IMR-90 (cell line): ENCODE measurements around the gene IKZF4.

ENCODE experiments used
- CEBPB ChIP-seq: IDR thresholded peaks from 2 replicates; pipeline ENCODE4 v1.6.1; 2012; ENCODE audit warnings: low read depth, low read length, improper control_type of control experiment
- CHD1 ChIP-seq: IDR thresholded peaks from 2 replicates; pipeline ENCODE4 v1.6.1; 2012; ENCODE audit warnings: low read depth, low read length, improper control_type of control experiment
- FOS ChIP-seq: fragments of 150-350 bp; IDR thresholded peaks from 2 replicates; pipeline ENCODE4 v1.6.1; 2016; ENCODE audit warnings: low read depth, low read length
- MAZ ChIP-seq: IDR thresholded peaks from 2 replicates; pipeline ENCODE4 v1.6.1; 2012; ENCODE audit warnings: low read depth, mild to moderate bottlenecking, low read length, improper control_type of control experiment, moderate library complexity, borderline replicate concordance
- NFE2L2 ChIP-seq: fragments of 150-350 bp; IDR thresholded peaks from 2 replicates; pipeline ENCODE4 v1.6.1; 2016; ENCODE audit warnings: low read depth, mild to moderate bottlenecking, low read length
- POLR2A ChIP-seq: IDR thresholded peaks from 2 replicates; pipeline ENCODE4 v1.6.1; 2012; ENCODE audit warnings: mild to moderate bottlenecking, low read depth, low read length
- RAD21 ChIP-seq: IDR thresholded peaks from 2 replicates; pipeline ENCODE4 v1.6.1; 2012; ENCODE audit warnings: low read length, improper control_type of control experiment
- RCOR1 ChIP-seq: IDR thresholded peaks from 2 replicates; pipeline ENCODE4 v1.6.1; 2012; ENCODE audit warnings: mild to moderate bottlenecking, low read length, improper control_type of control experiment; ENCODE audit not compliant: insufficient replicate concordance
- RFX5 ChIP-seq: IDR thresholded peaks from 2 replicates; pipeline ENCODE4 v1.8.0; 2012; ENCODE audit warnings: low read depth, mild to moderate bottlenecking, low read length, moderate library complexity
- SMC3 ChIP-seq: fragments of 150-350 bp; IDR thresholded peaks from 2 replicates; pipeline ENCODE4 v1.6.1; 2016; ENCODE audit warnings: low read depth, mild to moderate bottlenecking, antibody characterized with exemption, low read length, moderate library complexity
- TF ChIP-seq, protein P1 (sequence below): conservative IDR thresholded peaks from 2 replicates; pipeline ENCODE4 v1.5.1; 2012; ENCODE audit warnings: mild to moderate bottlenecking, low read depth, low read length, improper control_type of control experiment

- TF ChIP-seq, protein P1, sequence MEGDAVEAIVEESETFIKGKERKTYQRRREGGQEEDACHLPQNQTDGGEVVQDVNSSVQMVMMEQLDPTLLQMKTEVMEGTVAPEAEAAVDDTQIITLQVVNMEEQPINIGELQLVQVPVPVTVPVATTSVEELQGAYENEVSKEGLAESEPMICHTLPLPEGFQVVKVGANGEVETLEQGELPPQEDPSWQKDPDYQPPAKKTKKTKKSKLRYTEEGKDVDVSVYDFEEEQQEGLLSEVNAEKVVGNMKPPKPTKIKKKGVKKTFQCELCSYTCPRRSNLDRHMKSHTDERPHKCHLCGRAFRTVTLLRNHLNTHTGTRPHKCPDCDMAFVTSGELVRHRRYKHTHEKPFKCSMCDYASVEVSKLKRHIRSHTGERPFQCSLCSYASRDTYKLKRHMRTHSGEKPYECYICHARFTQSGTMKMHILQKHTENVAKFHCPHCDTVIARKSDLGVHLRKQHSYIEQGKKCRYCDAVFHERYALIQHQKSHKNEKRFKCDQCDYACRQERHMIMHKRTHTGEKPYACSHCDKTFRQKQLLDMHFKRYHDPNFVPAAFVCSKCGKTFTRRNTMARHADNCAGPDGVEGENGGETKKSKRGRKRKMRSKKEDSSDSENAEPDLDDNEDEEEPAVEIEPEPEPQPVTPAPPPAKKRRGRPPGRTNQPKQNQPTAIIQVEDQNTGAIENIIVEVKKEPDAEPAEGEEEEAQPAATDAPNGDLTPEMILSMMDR, result no peak
- TF ChIP-seq FOS (no peak), POLR2A (no peak), SMC3 (no peak), CHD1 (no peak), RAD21 (no peak), RFX5 (no peak), MAZ (no peak), RCOR1 (no peak), CEBPB (no peak), NFE2L2 (no peak)
Observed at GRCh38 chr12:55985341-55985740, 35.5 kb upstream of the IKZF4 start.
